ENCODE measurements around the gene DNM3. TPM values are rescaled to one million over a fixed set of nuclear protein-coding genes. Genes with fewer than 3 reads are reported as not detected.

Gene DNM3
- total RNA-seq, 1 experiment from 2014 or later, result 2.7 TPM

- Histone ChIP-seq H4K8ac (replicated peaks; ENCODE audit: insufficient read length, low read depth, low read length) (no peak overlapping the region), H3K79me1 (ENCODE audit: insufficient read depth, low read depth, low read length, poor library complexity, severe bottlenecking) (no peaks in the 10 kb centered on the region), H3K23ac (ENCODE audit: insufficient read length, low read depth, low read length) (no peak overlapping the region), H3K27me3 (ENCODE audit: insufficient read depth, low read length) (no peaks in the 10 kb centered on the region), H3K4ac (ENCODE audit: low read depth, low read length) (no peak overlapping the region), H3K56ac (ENCODE audit: insufficient read length, low read depth, low read length) (no peak overlapping the region), H2BK5ac (ENCODE audit: insufficient read length, low read length) (no peak overlapping the region), H3K23me2 (ENCODE audit: insufficient read length, low read depth, low read length, poor library complexity, severe bottlenecking) (no peaks in the 10 kb centered on the region), H2BK120ac (ENCODE audit: low read depth, low read length, poor library complexity, severe bottlenecking) (no peak overlapping the region), H3K9me3 (ENCODE audit: control insufficient read depth, low read depth, low read length) (peaks cover 3% of the 10 kb centered on the region), H2BK15ac (ENCODE audit: low read depth, low read length) (no peak overlapping the region), H3K27ac (ENCODE audit: insufficient read length, low read depth, low read length) (no peak overlapping the region), H3T11ph (ENCODE audit: low read length) (no peak overlapping the region), H4K20me1 (ENCODE audit: control insufficient read depth, insufficient read depth, insufficient read length) (no peaks in the 10 kb centered on the region), H3K79me2 (ENCODE audit: insufficient read depth, low read length) (no peaks in the 10 kb centered on the region), H3K4me1 (ENCODE audit: insufficient read depth, low read length) (peaks cover 3% of the 10 kb centered on the region; the same call in 1 of the 2 replicates), H3K9ac (ENCODE audit: extremely low read depth, insufficient read length, low read length) (no peak overlapping the region), H3K18ac (ENCODE audit: insufficient read length, low read depth, low read length) (no peak overlapping the region), H3K14ac (ENCODE audit: insufficient read depth, low read length) (no peak overlapping the region), H2AFZ (ENCODE audit: low read length) (no peak overlapping the region), H2AK5ac (ENCODE audit: insufficient read length, low read length) (no peak overlapping the region), H2BK12ac (ENCODE audit: insufficient read length, low read depth, low read length) (no peak overlapping the region), H2BK20ac (ENCODE audit: low read depth, low read length, poor library complexity, severe bottlenecking) (no peak overlapping the region), H4K5ac (ENCODE audit: insufficient read length, low read depth, low read length) (no peak overlapping the region), H3K4me2 (ENCODE audit: insufficient read depth, insufficient read length, low read length) (no peak overlapping the region), H4K91ac (ENCODE audit: insufficient read length, low read depth, low read length) (no peak overlapping the region)
- TF ChIP-seq CTCF (conservative IDR thresholded peaks at IDR 0.05), result no peak
- Mint-ChIP-seq H3K27me3 (ENCODE audit: low read depth) (no peaks in the 10 kb centered on the region), H3K9me3 (peaks cover 17 to 20% of the 10 kb centered on the region in 2 experiments), H3K4me3 (no peak overlapping the region), H3K4me1 (peaks cover 24 to 31% of the 10 kb centered on the region in 2 experiments), H3K27ac (no peak overlapping the region), H3K36me3 (ENCODE audit: insufficient read depth in 1 of 3, low read depth in 3 of 3) (peaks cover 9 to 23% (median 21%) of the 10 kb centered on the region in 3 experiments)
- no peak for DNase-seq
- WGBS (ENCODE audit: extremely low coverage, insufficient read length, low lambda C conversion rate), result no CpG with 5 or more reads among the region's 7 CpGs
These were observed 503.1 kb downstream of the DNM3 start for GRCh38 chr1:172344444-172344843.
